CD4-positive, alpha-beta T cell treated with Interleukin-21 for 1 hour (primary cell): Measurements from ENCODE around the gene SUPT6H.
"Not testable (repeated sequence)": the region's sequence is repeated elsewhere in the genome, so short reads cannot be mapped to it uniquely, and the experiment has no call there.

ENCODE experiments used
- DNase-seq: peaks from one replicate; pipeline ENCODE4 v3.0.0-alpha.2; 2020

SUPT6H gene

GRCh38 chr17:28655160-28655559, 6.8 kb upstream of the SUPT6H start:
- DNase-seq, result no peak

- no peak for DNase-seq
Observed at GRCh38 chr17:28657756-28658155, 4.2 kb upstream of the SUPT6H start.

- DNase-seq, result not testable (repeated sequence)
Observed at GRCh38 chr17:28658342-28658741, 3.7 kb upstream of the SUPT6H start.

DNA sequence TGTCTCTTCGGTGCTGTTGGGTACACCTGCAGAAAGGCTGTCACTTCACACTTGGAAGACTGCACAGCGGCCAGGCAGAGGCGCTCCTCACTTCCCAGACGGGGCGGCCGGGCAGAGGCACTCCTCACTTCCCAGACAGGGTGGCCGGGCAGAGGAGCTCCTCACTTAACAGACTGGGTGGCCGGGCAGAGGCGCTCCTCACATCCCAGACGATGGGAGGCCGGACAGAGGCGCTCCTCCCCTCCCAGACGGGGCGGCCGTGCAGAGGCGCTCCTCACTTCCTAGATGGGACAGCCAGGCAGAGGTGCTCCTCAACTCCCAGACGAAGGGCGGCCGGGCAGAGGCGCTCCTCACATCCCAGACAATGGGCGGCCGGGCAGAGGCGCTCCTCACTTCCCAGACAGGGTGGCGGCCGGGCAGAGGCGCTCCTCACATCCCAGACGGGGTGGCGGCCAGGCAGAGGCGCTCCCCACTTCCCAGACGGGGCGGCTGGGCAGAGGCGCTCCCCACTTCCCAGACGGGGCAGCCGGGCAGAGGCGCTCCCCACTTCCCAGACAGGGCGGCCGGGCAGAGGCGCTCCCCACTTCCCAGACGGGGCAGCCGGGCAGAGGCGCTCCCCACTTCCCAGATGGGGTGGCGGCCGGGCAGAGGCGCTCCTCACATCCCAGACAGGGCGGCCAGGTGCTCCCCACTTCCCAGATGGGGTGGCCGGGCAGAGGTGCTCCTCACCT, 3.1 kb upstream of the SUPT6H start:
- not testable (repeated sequence) for DNase-seq

- not testable (repeated sequence) for DNase-seq
Observed at GRCh38 chr17:28659497-28659881, 2.5 kb upstream of the SUPT6H start.

DNA sequence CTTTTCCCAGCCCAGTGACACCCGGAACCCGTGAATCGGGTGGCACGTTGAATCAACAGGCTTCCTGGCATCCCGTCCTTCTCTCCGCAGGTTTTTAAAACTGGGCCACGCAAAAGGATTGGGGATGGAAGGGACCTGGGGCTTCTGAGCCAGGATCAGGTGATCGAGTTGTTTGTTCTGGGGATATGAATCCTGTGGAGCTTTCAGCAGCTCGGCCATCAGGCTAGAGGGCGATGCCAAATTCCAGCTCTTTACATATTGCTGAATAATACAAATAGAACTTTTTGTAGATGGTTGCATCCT, 473 bp downstream of the SUPT6H start:
- no peak for DNase-seq

- no peak for DNase-seq
Observed at GRCh38 chr17:28663723-28664122, 1.7 kb downstream of the SUPT6H start.

- no peak for DNase-seq
Observed at GRCh38 chr17:28665994-28666393, 4.0 kb downstream of the SUPT6H start.

GRCh38 chr17:28667870-28668269, 5.9 kb downstream of the SUPT6H start:
- DNase-seq, result no peak

DNA sequence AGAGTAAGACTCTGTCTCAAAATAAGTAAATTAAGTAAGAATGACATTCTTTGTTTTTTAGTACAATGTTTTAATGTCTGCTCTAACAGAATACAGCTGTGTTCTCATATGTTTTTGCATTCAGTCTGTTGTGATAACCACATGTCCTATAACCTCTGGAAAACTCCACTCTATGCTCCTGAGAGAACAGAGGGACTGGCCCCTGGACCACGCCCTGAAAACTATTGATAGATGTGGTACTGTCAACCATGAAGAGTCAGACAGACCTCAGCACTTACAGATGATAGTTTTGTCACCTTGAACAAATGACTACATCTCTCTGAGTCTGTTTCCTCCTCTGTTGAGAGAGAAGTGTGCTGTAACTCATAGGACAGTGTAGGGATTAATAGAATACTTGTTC, 7.9 kb downstream of the SUPT6H start:
- no peak for DNase-seq

DNA sequence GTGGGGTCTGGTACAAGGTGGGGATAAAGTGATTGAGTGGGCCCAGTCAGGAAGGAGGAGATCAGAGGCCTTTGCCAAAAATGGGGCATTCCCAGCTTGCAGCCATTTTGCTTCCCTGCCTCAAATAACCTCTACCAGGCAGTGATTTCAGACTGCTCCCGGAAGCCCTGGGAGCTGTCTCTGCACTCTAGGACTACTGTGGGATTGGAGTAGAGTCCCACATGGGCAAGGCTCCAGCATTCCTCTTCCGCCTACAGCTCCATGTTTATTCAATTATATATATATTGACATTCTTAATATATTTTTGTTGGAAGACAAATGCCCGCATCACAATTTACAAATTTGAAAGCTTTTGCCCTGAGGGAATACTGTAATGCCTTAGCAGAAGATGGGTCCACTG, 13.5 kb downstream of the SUPT6H start:
- no peak for DNase-seq

- peak; percentile 17 for DNase-seq
Observed at GRCh38 chr17:28675980-28676379, 14.0 kb downstream of the SUPT6H start.

DNA sequence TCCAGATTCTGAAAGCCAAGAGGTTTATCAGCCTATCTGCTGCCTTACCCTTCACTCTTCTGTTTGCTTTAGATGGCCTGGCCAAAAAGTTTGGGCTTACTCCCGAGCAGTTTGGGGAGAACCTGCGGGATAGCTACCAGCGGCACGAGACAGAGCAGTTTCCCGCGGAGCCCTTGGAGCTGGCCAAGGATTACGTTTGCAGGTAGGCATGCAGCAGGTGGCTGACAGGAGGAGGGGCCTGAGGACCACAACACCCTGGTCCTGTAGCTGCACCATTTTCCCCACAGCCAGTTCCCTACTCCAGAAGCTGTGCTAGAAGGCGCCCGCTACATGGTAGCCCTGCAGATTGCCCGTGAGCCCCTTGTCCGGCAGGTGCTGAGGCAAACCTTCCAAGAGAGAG, 20.6 kb downstream of the SUPT6H start:
- DNase-seq, result no peak

GRCh38 chr17:28684963-28685362, 23.0 kb downstream of the SUPT6H start:
- DNase-seq, result no peak

DNA sequence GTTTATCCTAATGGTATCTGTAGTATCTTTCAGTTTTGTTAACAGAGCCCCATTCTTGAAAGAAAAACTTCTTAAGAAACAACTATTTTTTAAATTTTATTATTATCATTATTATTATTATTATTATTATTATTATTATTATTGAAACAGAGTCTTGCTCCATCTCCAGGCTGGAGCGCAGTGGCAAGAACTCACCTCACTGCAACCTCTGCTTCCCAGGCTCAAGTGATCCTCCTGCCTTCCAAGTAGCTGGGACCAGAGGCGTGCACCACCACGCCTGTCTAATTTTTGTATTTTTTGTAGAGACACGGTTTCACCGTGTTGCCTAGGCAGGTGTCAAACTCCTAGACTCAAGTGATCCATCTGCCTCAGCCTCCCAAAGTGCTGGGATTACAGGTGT, 23.4 kb downstream of the SUPT6H start:
- no peak for DNase-seq

DNA sequence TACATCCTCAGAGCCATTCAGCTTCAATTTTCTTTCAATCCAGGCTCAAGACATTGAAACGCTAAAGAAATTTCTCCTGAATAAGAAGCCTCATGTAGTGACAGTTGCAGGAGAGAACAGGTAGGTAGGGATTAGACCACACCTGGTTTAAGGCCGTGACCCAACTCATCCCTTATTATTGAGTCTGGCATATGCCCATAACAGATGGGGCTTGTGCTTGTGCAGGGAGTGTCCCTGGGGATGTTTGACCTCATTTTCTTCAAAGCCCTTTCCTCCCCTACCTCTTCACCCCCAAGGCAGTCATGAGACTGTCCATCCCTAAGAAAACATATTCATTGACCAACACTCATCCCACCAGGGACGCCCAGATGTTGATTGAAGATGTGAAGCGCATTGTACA, 24.3 kb downstream of the SUPT6H start:
- DNase-seq, result no peak

DNA sequence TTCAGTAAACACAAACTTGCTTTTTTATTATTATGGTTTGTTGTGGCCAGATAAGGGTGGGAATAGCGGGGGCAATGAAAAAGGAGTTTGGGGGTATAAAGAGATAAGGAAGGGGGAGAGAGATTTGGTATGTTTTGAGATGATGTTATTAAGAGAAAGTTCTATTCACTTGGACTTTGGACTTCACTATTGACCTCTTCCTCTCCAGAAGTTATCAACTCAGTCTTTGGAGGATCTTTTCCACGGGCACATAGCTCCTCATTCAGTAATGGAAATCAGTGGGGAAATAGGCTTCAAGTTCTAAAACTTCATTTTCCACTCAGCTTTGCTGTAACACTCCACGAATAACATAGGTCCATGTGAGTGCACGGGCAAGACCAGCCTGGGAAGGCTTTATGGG, 26.5 kb downstream of the SUPT6H start:
- DNase-seq, result no peak

DNA sequence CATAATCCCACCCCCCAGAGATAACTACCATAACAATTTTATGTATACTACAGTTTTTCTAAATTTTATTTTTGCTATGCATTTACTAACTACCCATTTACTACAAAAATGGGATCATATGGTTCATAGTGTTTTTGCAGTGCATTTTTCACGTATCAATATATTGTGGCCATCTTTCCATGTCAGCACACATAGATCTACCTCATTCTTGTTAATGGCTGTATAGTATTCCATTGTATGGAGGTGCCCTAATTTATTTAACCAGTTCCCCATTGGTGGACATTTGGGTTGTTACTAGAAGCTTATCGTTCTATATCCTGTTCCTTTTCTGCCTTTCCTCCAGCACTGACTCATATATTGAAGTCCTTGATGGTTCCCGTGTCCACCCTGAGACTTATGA, 27.0 kb downstream of the SUPT6H start:
- DNase-seq, result no peak

DNA sequence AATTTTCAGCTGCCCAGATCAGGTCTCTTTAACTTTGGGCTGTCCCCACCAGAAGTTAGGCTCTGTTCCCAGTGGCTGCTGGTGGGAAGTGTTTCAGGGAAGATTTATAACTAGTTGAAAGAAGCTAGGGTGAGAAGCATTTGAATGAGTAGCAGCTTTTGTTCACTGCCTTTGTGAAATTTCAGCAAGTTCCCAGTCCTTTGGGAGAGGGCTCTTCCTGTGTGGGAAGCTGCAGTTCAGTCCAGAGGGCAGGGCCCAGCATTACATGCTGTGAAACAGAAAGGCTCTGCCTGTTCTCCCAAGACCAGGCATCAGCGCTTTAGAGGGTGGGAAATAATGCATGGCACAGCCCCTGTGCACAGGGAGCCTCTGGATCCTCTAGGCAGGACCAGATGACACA, 31.9 kb downstream of the SUPT6H start:
- no peak for DNase-seq

GRCh38 chr17:28698253-28698941, 36.4 kb downstream of the SUPT6H start:
- DNase-seq, result no peak

GRCh38 chr17:28700278-28700677, 38.3 kb downstream of the SUPT6H start:
- no peak for DNase-seq

DNA sequence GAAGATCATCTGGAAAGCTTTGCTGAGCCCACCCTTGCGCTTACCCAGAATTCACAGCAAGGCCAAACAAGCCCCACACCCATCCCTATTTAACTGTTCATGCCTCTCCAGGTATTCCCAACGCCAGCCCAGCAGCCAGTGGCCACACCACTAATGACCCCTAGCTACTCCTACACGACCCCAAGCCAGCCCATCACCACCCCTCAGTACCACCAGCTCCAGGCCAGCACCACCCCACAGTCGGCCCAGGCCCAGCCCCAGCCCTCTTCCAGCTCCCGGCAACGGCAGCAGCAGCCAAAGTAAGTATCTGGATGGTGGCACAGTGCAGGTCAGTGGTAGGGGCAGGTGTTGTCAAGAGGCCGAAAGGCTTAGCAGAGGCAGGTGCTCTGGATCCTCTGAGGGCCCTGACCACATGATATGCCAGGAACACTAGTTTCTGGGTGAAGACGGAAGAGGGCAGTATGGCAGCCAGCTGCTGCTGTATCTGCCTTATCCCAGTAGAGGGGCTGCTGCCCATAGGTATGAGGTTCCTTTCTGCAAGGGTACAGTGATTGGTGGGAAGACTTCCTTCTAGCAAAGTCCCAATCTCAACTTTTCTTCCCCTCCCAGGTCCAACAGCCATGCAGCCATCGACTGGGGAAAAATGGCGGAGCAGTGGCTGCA, 39.0 kb downstream of the SUPT6H start:
- no peak for DNase-seq

- no peak for DNase-seq
Observed at GRCh38 chr17:28702026-28702751, 40.2 kb downstream of the SUPT6H start.

DNA sequence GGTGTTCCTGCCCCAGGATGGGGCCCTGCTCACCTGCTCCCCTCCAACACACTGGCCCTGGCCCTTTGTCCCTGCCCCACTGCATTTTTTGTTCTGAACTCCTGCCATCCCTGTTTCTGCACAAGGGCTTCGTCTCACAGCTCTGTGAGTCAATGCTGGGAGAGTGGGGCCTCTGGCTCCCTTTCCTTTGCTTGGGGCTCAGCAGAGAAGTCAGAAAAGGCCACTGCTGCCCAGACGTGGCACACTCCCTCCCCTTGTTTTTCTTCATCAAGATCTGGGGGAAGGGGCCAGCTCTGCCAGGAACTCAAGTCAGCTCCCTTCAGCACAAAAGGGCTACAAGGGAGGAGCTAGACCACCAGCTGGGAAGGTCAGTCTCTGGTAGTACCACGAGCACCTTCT, 40.7 kb downstream of the SUPT6H start:
- no peak for DNase-seq
